Astrocyte (in vitro differentiated cells and primary cell): Measurements from ENCODE around the gene NCAPH2.

Source experiments
- CTCF ChIP-seq: IDR thresholded peaks from 2 replicates; pipeline ENCODE4 v1.5.1; 2011; ENCODE audit warnings: low read depth, mild to moderate bottlenecking, inconsistent platforms, low read length, moderate library complexity; ENCODE audit not compliant: insufficient read depth
- EZH2 ChIP-seq: IDR thresholded peaks from 2 replicates; pipeline ENCODE4 v1.6.1; 2012; ENCODE audit warnings: mild to moderate bottlenecking, low read length, inconsistent platforms; ENCODE audit not compliant: insufficient read depth

GRCh38 chr22:50488886-50489285 is 19.1 kb upstream of the NCAPH2 start:
- TF ChIP-seq CTCF (no peak), EZH2 (no peak)
